ENCODE measurements around the gene TWIST2. TPM values are rescaled to one million over a fixed set of nuclear protein-coding genes. Genes with fewer than 3 reads are reported as not detected.

TWIST2 gene
- total and polyA plus RNA-seq, 2 donors from 2014 or later: 0.56 to 1.4 TPM

- H3K4me3 ChIP-seq (ENCODE audit: low read length in 3 of 3): no peak overlapping the region
- no peak for FAIRE-seq
- H3K4me1 ChIP-seq (ENCODE audit: control insufficient read depth in 2 of 3, insufficient read depth in 2 of 3, low read depth in 1 of 3, low read length in 3 of 3): peaks cover 0 to 3% (median 0%) of the 10 kb centered on the region in 3 donors
- intact Hi-C loops (cut with DNase I): no loop called here
- no peaks in the 10 kb centered on the region for H3K27me3 ChIP-seq (ENCODE audit: control insufficient read depth, insufficient read depth, low read length)
- H3K9ac ChIP-seq (ENCODE audit: low read length in 3 of 3): no peak overlapping the region
- TF ChIP-seq CTCF (IDR thresholded peaks at IDR 0.05; ENCODE audit: borderline replicate concordance, extremely low read depth, insufficient read depth): no peak
- no peaks in the 10 kb centered on the region for H3K9me3 ChIP-seq (ENCODE audit: control insufficient read depth in 2 of 3, insufficient read depth in 1 of 3, low read length in 3 of 3)
- peak in 1 of 5 donors; percentile 37 for DNase-seq
- no peak overlapping the region for H3K27ac ChIP-seq (ENCODE audit: low read depth in 2 of 2, low read length in 2 of 2)
- no peaks in the 10 kb centered on the region for H3K36me3 ChIP-seq (ENCODE audit: control insufficient read depth in 2 of 3, insufficient read depth in 3 of 3, low read length in 3 of 3)
Observed at GRCh38 chr2:238925281-238925680, 77.4 kb downstream of the TWIST2 start.

GRCh38 chr2:238925816-238926521 lies 78.1 kb downstream of the TWIST2 start:
- FAIRE-seq (no peak), DNase-seq (peak; percentile 50 to 70 (median 54))
- H3K27me3 ChIP-seq (ENCODE audit: control insufficient read depth, insufficient read depth, low read length): no peaks in the 10 kb centered on the region
- no peaks in the 10 kb centered on the region for H3K9me3 ChIP-seq (ENCODE audit: control insufficient read depth in 2 of 3, insufficient read depth in 1 of 3, low read length in 3 of 3)
- TF ChIP-seq CTCF (IDR thresholded peaks at IDR 0.05; ENCODE audit: borderline replicate concordance, extremely low read depth, insufficient read depth): no peak
- intact Hi-C loops (cut with DNase I): no loop called here
- H3K4me3 ChIP-seq (ENCODE audit: low read length in 3 of 3): no peak overlapping the region
- H3K4me1 ChIP-seq (ENCODE audit: control insufficient read depth in 2 of 3, insufficient read depth in 2 of 3, low read depth in 1 of 3, low read length in 3 of 3): peaks cover 0 to 3% (median 0%) of the 10 kb centered on the region in 3 donors
- H3K9ac ChIP-seq (ENCODE audit: low read length in 3 of 3): no peak overlapping the region
- H3K36me3 ChIP-seq (ENCODE audit: control insufficient read depth in 2 of 3, insufficient read depth in 3 of 3, low read length in 3 of 3): no peaks in the 10 kb centered on the region
- H3K27ac ChIP-seq (ENCODE audit: low read depth in 2 of 2, low read length in 2 of 2): no peak overlapping the region

GRCh38 chr2:238926761-238927611 lies 79.1 kb downstream of the TWIST2 start:
- H3K9me3 ChIP-seq (ENCODE audit: control insufficient read depth in 2 of 3, insufficient read depth in 1 of 3, low read length in 3 of 3): peaks cover 0 to 4% (median 0%) of the 10 kb centered on the region in 3 donors
- no peak overlapping the region for H3K27ac ChIP-seq (ENCODE audit: low read depth in 2 of 2, low read length in 2 of 2)
- intact Hi-C loops (cut with DNase I): no loop called here
- H3K36me3 ChIP-seq (ENCODE audit: control insufficient read depth in 2 of 3, insufficient read depth in 3 of 3, low read length in 3 of 3): no peaks in the 10 kb centered on the region
- FAIRE-seq (no peak), DNase-seq (peak in 1 of 5 donors; percentile 42)
- peaks cover 0 to 3% (median 0%) of the 10 kb centered on the region in 3 donors for H3K4me1 ChIP-seq (ENCODE audit: control insufficient read depth in 2 of 3, insufficient read depth in 2 of 3, low read depth in 1 of 3, low read length in 3 of 3)
- no peak overlapping the region for H3K9ac ChIP-seq (ENCODE audit: low read length in 3 of 3)
- no peaks in the 10 kb centered on the region for H3K27me3 ChIP-seq (ENCODE audit: control insufficient read depth, insufficient read depth, low read length)
- no peak for TF ChIP-seq CTCF (IDR thresholded peaks at IDR 0.05; ENCODE audit: borderline replicate concordance, extremely low read depth, insufficient read depth)
- no peak overlapping the region for H3K4me3 ChIP-seq (ENCODE audit: low read length in 3 of 3)
